HG03159 (cell line): ENCODE data around the gene OPCML.

Source experiments
- ATAC-seq: cut with Tn5 transposase; IDR thresholded peaks from one replicate; pipeline ENCODE4 v1.9.1; 2021; ENCODE audit warnings: mild to moderate bottlenecking, moderate library complexity; ENCODE audit not compliant: unreplicated experiment

The OPCML gene

DNA sequence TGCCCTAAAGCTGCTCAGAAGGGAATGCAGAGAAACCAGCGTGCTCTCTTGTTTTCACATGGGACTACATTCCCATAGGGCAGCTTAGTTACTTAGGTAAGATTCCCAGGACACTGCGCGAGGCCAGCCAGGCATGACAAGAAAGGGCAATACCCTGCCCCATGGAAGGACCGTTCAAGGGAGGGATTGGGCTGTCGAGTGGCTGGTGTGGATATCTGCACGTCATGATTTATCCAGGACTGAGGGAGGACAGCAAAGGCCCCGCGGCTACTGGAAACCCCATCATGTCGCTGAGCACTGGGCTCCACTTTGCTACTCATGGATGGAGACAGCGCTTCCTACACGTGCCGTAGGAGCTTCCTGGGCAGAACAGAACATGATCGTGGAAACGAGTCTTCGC lies 169.4 kb downstream of the OPCML start:
- ATAC-seq, result no peak

DNA sequence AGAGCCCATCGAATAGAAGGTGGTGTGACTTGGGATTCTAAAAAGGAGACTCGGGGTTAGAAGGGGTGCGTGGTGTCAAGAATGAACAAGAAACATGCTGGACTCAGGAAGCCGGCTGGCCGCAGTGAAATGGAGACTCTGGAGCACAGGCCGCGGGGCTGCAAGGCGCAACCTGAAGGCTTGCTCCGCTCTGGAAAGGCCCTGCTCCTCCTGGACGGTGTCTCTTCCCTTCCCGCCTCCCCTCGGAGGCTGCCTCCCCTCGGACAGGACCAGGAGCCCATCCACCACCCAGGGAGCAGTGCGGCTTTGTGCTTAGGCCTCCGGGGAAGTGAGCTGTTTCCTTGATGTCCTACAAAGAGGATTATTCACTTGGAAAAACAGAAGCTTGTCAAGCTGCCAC lies 170.1 kb downstream of the OPCML start:
- no peak for ATAC-seq

DNA sequence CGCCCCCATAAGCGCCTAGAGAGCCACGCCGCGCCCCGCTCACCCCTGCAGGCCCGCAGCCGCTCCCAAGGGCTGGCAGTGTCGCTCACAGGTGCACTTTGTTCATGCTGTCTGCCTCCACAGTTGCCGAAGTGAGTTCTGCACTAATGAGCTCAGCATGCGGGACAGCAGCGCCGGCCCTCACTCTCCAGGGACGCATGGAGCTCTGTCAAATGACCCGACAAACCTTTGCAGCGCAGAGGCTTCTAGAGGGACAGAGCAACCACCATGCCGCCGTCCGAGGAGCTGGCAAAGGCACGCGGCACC lies 170.7 kb downstream of the OPCML start:
- ATAC-seq, result no peak

DNA sequence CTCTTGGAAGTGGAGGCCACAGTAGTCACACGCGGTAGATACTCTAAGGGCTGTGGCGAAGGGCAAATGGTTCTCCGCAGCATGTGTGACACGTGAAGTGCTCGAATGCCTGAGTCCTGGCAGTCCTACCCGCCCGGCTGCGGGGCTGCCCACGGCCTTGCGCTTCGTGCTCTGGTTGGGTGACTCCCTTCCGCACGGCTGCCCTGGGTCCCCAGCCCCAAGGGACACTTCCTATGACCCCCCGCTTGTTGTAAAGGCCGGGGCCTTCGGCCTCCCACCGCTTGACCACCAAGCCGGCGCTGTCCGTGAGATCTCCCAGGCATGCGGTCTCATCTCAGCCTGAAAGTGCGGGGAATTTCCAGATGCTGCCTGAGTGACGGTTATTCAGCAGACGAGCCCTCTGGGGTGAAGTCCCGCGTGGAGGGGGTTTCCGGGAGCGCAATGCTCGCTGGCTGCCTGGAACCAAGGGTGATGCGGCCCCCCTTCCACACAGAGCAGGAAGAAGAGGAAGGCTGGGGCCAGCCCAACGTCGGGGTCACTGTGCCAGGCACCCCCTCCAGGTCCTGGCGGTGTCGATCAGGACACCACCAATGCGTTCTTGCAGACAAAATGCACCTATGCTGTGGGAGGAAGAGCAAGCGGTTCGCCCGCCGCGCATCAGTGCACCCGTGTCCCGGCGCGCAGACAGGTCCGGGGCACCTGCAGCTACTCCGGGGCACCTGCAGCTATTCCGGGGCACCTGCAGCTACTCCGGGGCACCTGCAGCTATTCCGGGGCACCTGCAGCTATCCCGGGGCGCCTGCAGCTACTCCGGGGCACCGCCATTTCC lies 171.2 kb downstream of the OPCML start:
- ATAC-seq, result no peak

DNA sequence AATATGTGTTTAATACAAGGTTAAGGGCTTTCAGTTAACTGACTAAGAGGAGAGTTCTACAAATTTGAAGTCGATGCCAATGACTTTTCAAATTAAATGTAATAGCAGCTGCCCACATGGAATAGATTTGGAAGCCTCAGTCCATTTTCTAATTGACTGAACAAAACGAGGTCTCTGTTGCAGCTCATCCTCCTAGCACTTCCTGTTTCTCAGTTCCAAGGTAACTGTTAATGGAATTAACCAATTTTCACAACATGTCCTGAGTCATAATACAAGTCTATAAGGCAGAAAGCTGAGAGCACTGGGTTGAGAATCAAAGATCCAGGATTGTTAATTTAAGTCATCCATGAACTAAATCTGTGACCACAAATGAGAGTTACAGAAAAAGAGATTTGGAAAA lies 177.2 kb downstream of the OPCML start:
- ATAC-seq, result no peak

DNA sequence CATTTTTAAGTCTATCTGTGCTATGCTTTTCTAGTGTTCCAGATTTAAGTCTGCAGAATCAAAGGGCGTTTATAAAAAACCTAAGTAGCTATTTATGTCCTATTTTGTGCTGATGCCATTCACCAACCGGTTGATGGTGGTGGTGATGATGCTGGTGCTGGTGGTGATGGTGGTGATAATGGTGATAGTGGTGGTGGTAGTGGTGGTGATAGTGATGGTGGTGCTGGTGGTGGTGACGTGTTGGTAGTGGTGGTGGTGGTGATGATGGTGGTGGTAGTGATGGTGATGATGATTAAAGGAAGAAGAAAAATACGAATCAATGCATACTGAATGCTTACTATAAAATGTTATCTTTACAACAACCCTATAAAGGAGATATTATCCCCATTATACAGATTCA lies 178.2 kb downstream of the OPCML start:
- ATAC-seq, result no peak

DNA sequence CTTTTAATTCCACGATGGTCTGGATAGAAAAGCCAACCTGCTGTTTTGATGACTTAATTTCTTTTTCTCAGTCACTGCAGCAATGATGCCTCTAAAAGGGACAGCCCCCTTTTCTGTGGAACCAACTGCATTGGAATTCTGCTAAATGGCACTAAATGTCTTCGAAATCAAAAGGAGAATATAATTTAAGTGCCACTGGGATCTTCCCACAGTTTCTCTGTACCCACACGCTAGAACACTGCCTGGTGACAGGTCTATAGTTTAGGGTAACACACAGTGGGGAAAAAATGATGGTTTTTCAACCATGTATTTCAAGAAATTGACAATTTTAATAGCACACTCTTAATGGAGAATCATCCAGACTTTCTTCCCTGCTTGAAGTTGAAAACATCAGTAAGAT lies 182.3 kb downstream of the OPCML start:
- ATAC-seq, result no peak

DNA sequence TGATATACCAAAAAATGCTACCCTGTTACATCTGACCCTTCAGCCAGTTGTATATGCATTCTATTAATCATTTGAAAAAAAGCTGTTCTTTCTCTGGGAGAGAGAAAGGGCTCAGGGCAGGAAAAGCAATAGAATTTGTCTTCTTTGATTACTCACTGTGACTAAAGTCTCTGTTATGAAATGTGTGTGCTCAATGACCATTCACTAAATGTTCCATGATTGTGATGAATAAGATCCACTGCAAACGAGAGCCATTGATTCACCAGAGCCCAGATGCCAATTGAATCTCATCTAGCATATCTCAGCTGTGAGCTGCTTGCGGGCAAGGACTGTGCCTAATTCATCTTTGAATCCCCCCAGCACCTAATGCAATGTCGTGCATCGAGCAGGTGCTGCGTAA lies 184.3 kb downstream of the OPCML start:
- ATAC-seq, result no peak

DNA sequence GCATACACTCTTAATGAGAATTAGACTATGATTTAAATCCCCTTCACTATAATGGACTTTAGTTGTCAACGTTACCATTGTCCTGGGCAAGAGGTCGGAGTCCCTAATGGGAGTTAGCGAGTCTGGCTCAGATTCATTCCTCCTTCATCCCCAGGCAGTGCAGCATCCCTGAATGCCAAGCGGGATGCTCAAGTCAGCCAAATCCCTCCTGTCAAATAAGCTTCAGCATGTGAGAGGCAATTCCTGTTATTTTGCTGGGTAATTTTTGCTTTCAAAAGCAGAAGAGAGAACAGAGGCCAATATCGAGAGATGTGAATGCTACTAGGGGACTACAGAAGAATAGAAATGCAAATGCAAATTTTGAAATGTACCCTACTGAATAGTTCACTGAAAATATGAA lies 186.2 kb downstream of the OPCML start:
- ATAC-seq, result no peak

DNA sequence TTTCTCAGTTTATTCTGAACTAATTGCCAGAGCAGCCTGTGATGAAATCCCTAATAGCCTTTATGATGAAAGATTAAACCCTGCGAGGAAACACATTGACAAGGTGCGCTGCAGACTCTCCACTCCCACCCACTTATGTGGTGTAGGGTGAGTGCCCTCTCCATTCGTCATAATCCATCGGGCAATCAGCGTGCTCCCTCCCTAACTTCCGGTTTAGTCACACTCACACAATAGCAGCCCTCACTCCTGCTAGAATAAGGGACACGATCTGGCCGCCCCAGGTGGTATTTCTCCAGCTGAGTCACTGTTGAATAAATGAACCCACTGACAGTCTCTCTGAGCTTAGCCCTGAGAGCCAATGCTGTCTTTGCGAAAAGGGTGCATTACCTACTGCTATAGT lies 188.3 kb downstream of the OPCML start:
- no peak for ATAC-seq

DNA sequence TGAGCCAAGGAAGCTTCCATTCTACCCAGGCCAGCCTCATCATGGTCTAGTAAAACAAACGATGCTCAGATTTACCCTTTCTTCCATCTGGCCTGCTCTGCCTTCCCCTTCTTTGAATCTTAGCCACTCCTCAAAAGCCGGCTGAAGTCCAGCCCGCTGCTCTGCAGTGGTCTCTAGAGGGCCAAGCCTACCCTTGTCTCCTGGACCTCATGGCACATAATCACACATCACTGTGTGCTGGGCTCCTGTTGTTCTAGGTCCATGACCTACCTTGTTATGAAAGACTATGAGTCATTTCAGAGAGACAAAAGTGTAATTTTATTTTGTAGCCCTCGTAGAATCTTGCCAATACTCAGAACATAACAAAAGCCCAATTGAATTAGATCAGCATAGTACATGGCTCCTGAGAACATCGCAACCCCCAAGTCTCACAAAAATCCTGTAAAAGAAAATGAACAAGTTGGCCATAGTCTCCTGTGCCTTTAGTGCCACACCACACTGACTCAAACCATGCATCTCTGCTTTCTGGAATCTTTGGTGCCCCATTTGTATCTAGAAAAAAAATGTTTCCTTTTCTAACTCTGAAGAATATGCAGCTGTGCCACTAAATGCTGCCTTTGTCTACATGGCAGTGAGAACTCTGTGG lies 192.7 kb downstream of the OPCML start:
- ATAC-seq, result no peak

DNA sequence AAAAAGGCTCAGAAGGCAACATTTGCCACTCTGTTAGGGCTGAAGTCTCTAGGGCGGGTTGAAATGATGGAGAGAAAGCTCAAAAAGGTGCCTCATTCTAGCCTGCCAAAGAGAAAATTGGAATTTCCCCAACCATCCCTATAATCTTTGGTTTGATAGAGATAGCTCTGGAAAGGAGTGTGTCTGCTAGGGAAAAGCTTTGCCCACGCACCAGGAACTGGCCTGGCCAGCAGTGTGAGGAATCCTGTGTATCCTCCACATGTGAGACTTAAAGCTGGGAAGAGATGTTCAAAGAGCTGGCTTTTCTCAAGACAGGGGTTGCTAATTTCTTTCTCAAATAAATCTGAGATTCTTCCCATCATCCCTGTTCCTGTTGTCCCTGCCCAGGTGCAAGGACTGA lies 193.7 kb downstream of the OPCML start:
- ATAC-seq, result no peak

DNA sequence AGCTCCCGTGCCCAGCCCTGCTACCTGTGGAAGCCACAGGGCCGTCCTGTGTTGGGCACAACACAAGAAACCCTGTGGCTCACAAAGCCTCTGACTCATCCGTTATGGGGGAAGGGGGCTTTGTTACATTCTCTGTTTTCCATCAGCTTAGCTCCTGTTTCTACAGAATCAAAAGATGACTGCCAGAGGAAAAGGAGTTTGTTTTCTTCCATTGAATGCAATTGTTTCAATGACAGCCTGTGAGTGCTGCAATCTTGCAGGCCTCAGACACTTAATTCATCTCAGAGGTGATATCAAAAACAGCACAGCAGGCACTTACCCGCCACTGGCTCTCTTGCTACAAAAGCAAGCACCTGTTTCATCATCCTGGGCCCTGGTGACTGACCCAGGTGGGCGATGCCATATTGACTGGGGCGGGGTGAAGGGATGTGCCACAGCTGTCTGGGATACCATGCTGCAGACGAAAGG lies 194.3 kb downstream of the OPCML start:
- ATAC-seq, result no peak

DNA sequence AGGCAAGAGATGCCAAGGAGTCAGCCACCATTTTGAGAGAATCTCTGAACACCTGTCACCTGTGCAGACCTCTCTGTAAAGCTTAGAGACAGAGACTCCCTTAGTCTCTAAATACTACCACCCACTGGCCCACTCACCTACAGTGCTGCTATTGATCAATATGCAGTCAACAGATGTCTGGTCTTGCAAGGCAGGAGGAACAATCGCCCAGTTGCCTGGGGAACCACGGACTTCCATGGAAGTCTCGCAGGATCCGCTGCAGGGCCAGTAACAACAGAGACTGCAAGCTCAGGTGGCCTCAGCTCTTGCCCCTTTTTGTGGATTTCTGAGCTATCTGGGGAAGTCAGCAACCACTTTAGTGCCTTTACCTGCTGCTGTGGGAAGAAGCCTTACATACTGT lies 195.1 kb downstream of the OPCML start:
- no peak for ATAC-seq

DNA sequence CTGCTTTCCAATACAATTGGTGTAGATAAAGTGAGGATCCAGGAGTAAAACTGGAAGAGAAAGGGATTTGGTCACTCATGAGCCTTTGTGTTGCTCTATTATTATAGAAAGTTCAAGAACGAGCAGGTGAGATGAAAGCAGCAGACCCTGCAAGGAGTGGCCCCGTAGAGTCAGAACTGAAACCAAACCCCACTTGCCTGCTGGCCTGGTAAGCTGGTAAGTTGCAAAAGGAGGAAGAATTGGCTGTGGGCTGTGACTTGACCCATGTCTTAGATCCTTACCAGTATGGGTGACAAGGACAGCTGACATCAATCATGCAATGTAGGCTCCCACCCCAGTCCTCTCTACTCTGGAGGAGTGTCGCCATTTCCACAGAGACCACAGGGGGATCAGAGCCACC lies 201.3 kb downstream of the OPCML start:
- ATAC-seq, result no peak

DNA sequence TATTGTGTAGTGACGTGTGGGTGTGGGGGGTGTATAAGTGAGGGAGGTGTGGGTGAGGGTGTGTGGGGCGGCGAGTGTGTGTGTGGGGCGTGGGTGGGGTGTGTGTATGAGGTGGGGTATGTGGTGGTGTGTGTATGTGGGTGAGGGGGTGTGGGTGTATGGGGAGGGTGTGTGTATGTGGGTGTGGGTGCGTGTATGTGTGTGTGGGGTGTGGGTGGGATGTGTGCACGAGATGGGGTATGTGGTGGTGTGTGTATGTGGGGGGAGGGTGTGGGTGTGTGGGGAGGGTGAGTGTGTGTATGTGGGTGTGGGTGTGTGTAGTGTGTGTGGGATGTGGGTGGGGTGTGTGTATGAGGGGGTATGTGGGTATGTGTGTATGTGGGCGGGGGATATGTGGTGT lies 205.5 kb downstream of the OPCML start:
- ATAC-seq, result no peak

DNA sequence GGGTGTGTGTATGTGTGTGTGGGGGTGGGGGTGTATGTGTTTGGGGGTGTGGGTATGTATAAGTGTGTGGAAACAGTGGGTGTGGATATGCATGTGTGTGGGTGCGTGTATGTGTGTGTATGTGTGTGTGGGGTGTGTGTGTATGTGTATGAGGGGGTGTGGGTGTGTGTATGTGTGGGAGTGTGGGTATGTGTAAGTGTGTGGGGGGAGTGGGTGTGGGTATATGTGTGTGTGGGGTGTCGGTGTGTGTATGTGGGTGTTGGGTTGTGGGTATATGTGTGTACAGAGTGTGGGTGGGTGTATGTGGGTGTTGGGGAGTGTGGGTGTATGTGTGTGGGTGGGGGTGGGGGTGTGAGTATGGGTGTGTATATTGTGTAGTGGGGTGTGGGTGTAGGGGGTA lies 206.0 kb downstream of the OPCML start:
- ATAC-seq, result no peak

DNA sequence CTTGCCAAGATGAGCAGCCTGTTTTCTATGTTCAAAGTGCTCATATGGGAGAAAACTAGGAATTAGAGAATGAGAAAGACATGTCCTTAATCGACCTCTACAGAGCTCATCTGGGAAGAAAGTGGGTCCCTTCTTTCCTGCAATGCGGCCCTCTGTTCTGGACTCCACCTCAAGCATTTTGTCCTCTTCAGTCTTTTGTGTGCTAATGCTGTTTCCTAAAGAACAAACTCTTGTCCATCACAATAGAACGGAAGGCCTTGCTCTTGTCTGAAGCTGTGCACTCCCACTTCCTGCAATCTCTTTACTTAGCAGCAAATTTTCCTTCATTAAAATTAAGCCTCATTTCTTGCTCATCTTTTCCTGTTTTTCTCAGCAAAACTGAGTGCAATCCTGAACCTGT lies 206.6 kb downstream of the OPCML start:
- no peak for ATAC-seq

DNA sequence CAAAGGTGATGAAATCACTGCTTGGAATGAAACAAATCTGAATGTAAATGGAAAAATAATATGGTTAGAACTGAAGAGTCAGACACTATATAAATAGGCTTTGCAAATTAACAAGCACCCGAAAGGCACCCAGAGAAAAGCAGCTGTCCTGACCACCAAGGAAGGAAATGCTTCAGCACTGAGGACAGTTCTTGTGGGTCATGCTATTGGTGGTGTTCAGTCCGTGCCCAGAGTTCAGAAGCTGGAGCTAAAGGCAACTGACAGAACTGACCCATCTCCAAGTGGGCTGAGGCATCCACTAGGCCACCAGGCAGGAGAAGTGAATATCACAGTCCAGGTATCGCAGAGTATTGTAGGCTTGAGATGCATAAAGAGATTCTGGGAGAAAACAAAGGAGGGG lies 208.9 kb downstream of the OPCML start:
- no peak for ATAC-seq

DNA sequence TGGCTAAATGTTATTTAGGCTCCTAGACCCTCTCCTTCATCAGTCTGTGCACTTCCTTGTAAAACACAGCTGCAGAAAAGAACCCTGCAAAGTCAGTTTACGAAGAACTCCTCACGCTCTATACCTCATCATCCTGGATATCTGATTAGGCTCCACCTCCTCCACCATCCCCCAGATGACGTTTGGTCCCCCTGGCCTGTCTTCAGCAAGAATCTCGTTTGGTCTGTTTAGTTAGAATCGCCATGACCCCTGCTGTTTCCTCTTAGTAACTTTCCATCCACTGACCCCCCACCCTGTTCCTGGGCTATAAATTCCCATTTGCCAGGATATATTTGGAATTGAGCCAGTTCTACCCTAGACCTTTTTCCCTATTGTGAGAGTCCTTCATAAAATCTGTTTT lies 214.1 kb downstream of the OPCML start:
- no peak for ATAC-seq

DNA sequence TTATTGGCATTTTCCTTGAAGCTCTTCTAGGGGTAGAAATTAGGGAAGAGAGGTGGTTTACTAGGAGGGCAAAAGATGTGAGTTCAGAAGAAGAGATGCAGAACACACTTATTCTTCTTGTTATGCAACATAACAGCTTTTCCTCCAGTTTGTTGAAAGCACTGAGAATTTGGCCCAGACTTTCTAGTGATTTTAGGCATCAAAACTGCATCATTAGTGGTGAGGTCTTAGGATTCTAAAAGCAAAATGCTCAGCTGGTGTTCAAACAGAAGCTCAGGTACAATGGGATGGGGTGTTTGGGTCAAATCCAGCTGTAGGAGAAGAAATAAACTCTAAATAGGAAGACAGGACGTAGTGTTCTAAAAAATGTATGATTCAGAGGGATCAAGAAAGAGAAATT lies 221.1 kb downstream of the OPCML start:
- no peak for ATAC-seq

DNA sequence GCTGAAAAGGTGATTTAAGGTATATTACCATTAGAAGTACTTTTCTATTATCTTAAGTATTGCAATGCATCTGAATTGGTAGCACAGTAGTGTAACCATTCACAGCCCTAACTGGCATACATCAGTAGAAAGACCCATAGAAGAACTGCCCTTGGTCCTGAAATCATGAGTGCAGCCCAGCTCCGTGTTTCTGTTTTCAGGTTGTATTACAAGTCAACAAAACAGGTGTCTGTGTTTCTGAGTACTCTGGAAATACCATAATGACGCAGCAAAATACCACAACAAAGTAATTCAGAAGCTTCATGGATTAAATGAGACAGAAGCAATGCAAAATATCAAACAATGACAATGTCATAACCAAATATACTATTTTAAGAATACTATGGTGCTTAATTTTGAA lies 226.3 kb downstream of the OPCML start:
- no peak for ATAC-seq
